HG02885 (cell line): ENCODE data around the gene COX11.

Experiments used
- ATAC-seq: cut with Tn5 transposase; IDR thresholded peaks from one replicate; pipeline ENCODE4 v1.9.1; 2021; ENCODE audit warnings: mild to moderate bottlenecking; ENCODE audit not compliant: unreplicated experiment, poor library complexity

The COX11 gene

GRCh38 chr17:54968262-54968987 is at the start of gene COX11, which contains the start of gene STXBP4:
Gene COX11, minus strand, starts transcription at chr17:54968654. Its CDS starts 8 bp downstream, at chr17:54968646.
Gene STXBP4, plus strand, starts transcription at chr17:54968765. Its CDS starts 17,455 bp downstream, at chr17:54986220.
- ATAC-seq: peak; percentile 94

GRCh38 chr17:55005520-55005919 is 37.1 kb upstream of the COX11 start:
- peak; percentile 60 for ATAC-seq

GRCh38 chr17:55004484-55004883 is 36.0 kb upstream of the COX11 start:
- no peak for ATAC-seq

GRCh38 chr17:55002458-55002857 is 34.0 kb upstream of the COX11 start:
- no peak for ATAC-seq

- ATAC-seq: no peak
Measured at GRCh38 chr17:54996441-54996840, 28.0 kb upstream of the COX11 start.

- peak; percentile 68 for ATAC-seq
Measured at GRCh38 chr17:54992797-54993639, 24.6 kb upstream of the COX11 start.

GRCh38 chr17:54991567-54991966 is 23.1 kb upstream of the COX11 start:
- no peak for ATAC-seq

- no peak for ATAC-seq
Measured at GRCh38 chr17:54990118-54990517, 21.7 kb upstream of the COX11 start.

- no peak for ATAC-seq
Measured at GRCh38 chr17:54985476-54985875, 17.0 kb upstream of the COX11 start.

- peak; percentile 65 for ATAC-seq
Measured at GRCh38 chr17:54983260-54983659, 14.8 kb upstream of the COX11 start.

- no peak for ATAC-seq
Measured at GRCh38 chr17:54982399-54982798, 13.9 kb upstream of the COX11 start.

GRCh38 chr17:54980375-54980774 is 11.9 kb upstream of the COX11 start:
- ATAC-seq: no peak

- no peak for ATAC-seq
Measured at GRCh38 chr17:54979657-54980056, 11.2 kb upstream of the COX11 start.

- ATAC-seq: no peak
Measured at GRCh38 chr17:54977744-54978143, 9.3 kb upstream of the COX11 start.

GRCh38 chr17:54976316-54976715 is 7.9 kb upstream of the COX11 start:
- ATAC-seq: no peak

GRCh38 chr17:54974759-54975158 is 6.3 kb upstream of the COX11 start:
- no peak for ATAC-seq

- ATAC-seq: no peak
Measured at GRCh38 chr17:54972406-54973138, 4.1 kb upstream of the COX11 start.

GRCh38 chr17:54971901-54972300 is 3.4 kb upstream of the COX11 start:
- no peak for ATAC-seq

- ATAC-seq: no peak
Measured at GRCh38 chr17:54971147-54971546, 2.7 kb upstream of the COX11 start.

GRCh38 chr17:54969658-54970572 is 1.5 kb upstream of the COX11 start:
- no peak for ATAC-seq
